PC-3 (cell line): ENCODE data around the gene SNURF. TPM values are rescaled to one million over a fixed set of nuclear protein-coding genes. Genes with fewer than 3 reads are reported as not detected.
"Not testable (repeated sequence)": the region's sequence is repeated elsewhere in the genome, so short reads cannot be mapped to it uniquely, and the experiment has no call there.

ENCODE experiments used
- ATAC-seq: fragments of 200-7000 bp; cut with Tn5 transposase; 2 replicates; pipeline ENCODE4 v1.9.1; 2020; ENCODE audit warnings: mild to moderate bottlenecking, moderate library complexity
- BruUV-seq: library from RNA; stranded (reverse); fragments of 400-500 nt; replicated peaks from 2 replicates; lab custom pipeline; 2021; lab: Mats Ljungman, UMichigan
- CTCF ChIA-PET: fragments of 300-600 bp; sonication (Branson Sonifier 250); formaldehyde crosslinking; loops from one replicate; lab custom pipeline; 2022; ENCODE audit warnings: antibody characterized with exemption; lab: Charles Lee
- POLR2A ChIA-PET: fragments of 300-600 bp; sonication (Branson Sonifier 250); formaldehyde crosslinking; loops from one replicate; lab custom pipeline; 2022; ENCODE audit warnings: antibody characterized with exemption; ENCODE audit not compliant: unreplicated experiment; lab: Charles Lee
- DNase-seq: peaks from one replicate; pipeline ENCODE4 v3.0.0-alpha.2; 2015
- H2AFZ ChIP-seq: fragments of 300-600 bp; sonication (generic); 2 replicates; pipeline ENCODE4 v1.6.0; 2016; ENCODE audit warnings: antibody characterized with exemption, low read length
- H3F3A ChIP-seq: fragments of 300-600 bp; sonication (generic); one replicate; pipeline ENCODE4 v1.6.0; 2017; ENCODE audit warnings: antibody characterized with exemption, low read length, control low read depth, mild to moderate bottlenecking; ENCODE audit not compliant: unreplicated experiment
- H3K27ac ChIP-seq: fragments of 300-600 bp; sonication (generic); 2 replicates; pipeline ENCODE4 v1.5.1; 2016; ENCODE audit warnings: mild to moderate bottlenecking, low read length
- H3K27me3 ChIP-seq: fragments of 300-600 bp; sonication (generic); 2 replicates; pipeline ENCODE4 v1.6.1; 2016; ENCODE audit warnings: low read length, mixed read lengths
- H3K36me3 ChIP-seq: fragments of 300-600 bp; sonication (generic); 2 replicates; pipeline ENCODE4 v1.6.1; 2016; ENCODE audit warnings: low read depth, mixed run types, low read length, mixed read lengths
- H3K4me1 ChIP-seq: fragments of 300-600 bp; sonication (generic); 2 replicates; pipeline ENCODE4 v1.5.1; 2016; ENCODE audit warnings: low read length; ENCODE audit not compliant: insufficient read depth
- H3K4me2 ChIP-seq: fragments of 300-600 bp; sonication (generic); 2 replicates; pipeline ENCODE4 v1.6.0; 2016; ENCODE audit warnings: low read length
- H3K4me3 ChIP-seq: fragments of 300-600 bp; sonication (generic); 2 replicates; pipeline ENCODE4 v1.5.1; 2016; ENCODE audit warnings: mild to moderate bottlenecking, low read length, mixed read lengths
- H3K79me2 ChIP-seq: fragments of 300-600 bp; sonication (generic); 2 replicates; pipeline ENCODE4 v1.6.1; 2017; ENCODE audit warnings: low read length, mixed read lengths
- H3K9ac ChIP-seq: fragments of 300-600 bp; sonication (generic); 2 replicates; pipeline ENCODE4 v1.6.0; 2016; ENCODE audit warnings: mild to moderate bottlenecking, low read length
- H3K9me2 ChIP-seq: fragments of 300-600 bp; sonication (generic); replicated peaks from 2 replicates; pipeline ENCODE4 v1.6.1; 2016; ENCODE audit warnings: mixed run types, low read length, mixed read lengths
- H3K9me3 ChIP-seq: fragments of 300-600 bp; sonication (generic); 2 replicates; pipeline ENCODE4 v1.6.1; 2016; ENCODE audit warnings: low read length, mixed read lengths
- H4K20me1 ChIP-seq: fragments of 300-600 bp; sonication (generic); 2 replicates; pipeline ENCODE4 v1.6.1; 2016; ENCODE audit warnings: low read length, mixed read lengths
- EZH2 ChIP-seq: fragments of 300-600 bp; sonication (generic); IDR thresholded peaks from one replicate; pipeline ENCODE4 v1.6.1; 2017; ENCODE audit warnings: antibody characterized with exemption, mild to moderate bottlenecking, low read length; ENCODE audit not compliant: unreplicated experiment
- EZH2phosphoT487 ChIP-seq: fragments of 300-600 bp; sonication (generic); IDR thresholded peaks from 2 replicates; pipeline ENCODE4 v1.6.1; 2018; ENCODE audit warnings: mild to moderate bottlenecking, antibody characterized with exemption, low read length, borderline replicate concordance
- intact Hi-C: fragments of 100-400 bp; cut with micrococcal nuclease; formaldehyde crosslinking; loops from 2 replicates; pipeline ENCODE4 v1.9.0; 2023
- total RNA-seq: library from RNA; depleted of rRNA; stranded (reverse); fragments of >200 nt; gene quantifications from 2 replicates; pipeline ENCODE4 v1.2.3, GENCODE V29; 2014
- TF ChIP-seq, protein P1 (sequence below): fragments of 300-600 bp; sonication (generic); conservative IDR thresholded peaks from 2 replicates; pipeline ENCODE4 v1.5.1; 2017; ENCODE audit warnings: antibody characterized with exemption, low read depth, mild to moderate bottlenecking, low read length

The SNURF gene
- total RNA-seq, 1 experiment from 2014 or later: 13.1 TPM

- no peaks in the 10 kb centered on the region for H4K20me1 ChIP-seq
- no peak overlapping the region for H3K27ac ChIP-seq
- TF ChIP-seq, protein P1, sequence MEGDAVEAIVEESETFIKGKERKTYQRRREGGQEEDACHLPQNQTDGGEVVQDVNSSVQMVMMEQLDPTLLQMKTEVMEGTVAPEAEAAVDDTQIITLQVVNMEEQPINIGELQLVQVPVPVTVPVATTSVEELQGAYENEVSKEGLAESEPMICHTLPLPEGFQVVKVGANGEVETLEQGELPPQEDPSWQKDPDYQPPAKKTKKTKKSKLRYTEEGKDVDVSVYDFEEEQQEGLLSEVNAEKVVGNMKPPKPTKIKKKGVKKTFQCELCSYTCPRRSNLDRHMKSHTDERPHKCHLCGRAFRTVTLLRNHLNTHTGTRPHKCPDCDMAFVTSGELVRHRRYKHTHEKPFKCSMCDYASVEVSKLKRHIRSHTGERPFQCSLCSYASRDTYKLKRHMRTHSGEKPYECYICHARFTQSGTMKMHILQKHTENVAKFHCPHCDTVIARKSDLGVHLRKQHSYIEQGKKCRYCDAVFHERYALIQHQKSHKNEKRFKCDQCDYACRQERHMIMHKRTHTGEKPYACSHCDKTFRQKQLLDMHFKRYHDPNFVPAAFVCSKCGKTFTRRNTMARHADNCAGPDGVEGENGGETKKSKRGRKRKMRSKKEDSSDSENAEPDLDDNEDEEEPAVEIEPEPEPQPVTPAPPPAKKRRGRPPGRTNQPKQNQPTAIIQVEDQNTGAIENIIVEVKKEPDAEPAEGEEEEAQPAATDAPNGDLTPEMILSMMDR: no peak
- TF ChIP-seq EZH2phosphoT487: no peak
- TF ChIP-seq EZH2: no peak
- no peaks in the 10 kb centered on the region for H3F3A ChIP-seq
- no peak overlapping the region for H3K4me3 ChIP-seq
- no peak overlapping the region for H2AFZ ChIP-seq
- H3K4me1 ChIP-seq: 0 out of 2 replicates have a peak, but pooled peaks cover 4% of the 10 kb centered on the region
- ChIA-PET POLR2A (no interaction called here), CTCF (no interaction called here)
- H3K4me2 ChIP-seq: no peak overlapping the region
- DNase-seq: no peak
- H3K36me3 ChIP-seq: no peaks in the 10 kb centered on the region
- no TSS peak for BruUV-seq
- intact Hi-C loops: no loop called here
- no peak for ATAC-seq
- H3K9ac ChIP-seq: no peak overlapping the region
- H3K27me3 ChIP-seq: no peaks in the 10 kb centered on the region
- no peaks in the 10 kb centered on the region for H3K79me2 ChIP-seq
- H3K9me3 ChIP-seq: no peaks in the 10 kb centered on the region
- H3K9me2 ChIP-seq: no peaks in the 10 kb centered on the region
These were observed 30.6 kb upstream of the SNURF start for GRCh38 chr15:24924153-24924552.

DNA sequence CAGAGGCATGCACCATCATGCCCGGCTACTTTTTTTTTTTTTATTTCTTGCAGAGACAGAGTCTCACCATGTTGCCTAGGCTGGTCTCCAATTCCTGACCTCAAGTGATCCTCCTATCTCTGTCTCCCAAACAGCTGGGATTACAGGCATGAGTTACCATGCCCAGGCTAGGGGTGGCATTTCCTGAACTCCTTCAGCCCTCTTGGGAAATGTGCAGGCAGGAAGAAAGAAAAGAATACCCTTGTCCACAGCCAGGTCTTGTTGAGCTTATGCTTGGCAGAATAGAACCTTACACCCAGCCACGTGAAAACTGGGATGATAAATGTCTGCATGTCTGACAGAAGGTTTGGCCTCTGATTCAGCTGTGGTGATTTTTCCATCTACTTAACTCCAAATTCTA, 30.2 kb upstream of the SNURF start:
- H3F3A ChIP-seq: no peaks in the 10 kb centered on the region
- BruUV-seq: no TSS peak
- H3K9me3 ChIP-seq: no peaks in the 10 kb centered on the region
- no peak overlapping the region for H3K4me3 ChIP-seq
- CTCF ChIA-PET: no interaction called here
- ATAC-seq (no peak), DNase-seq (no peak)
- H3K9me2 ChIP-seq: no peaks in the 10 kb centered on the region
- intact Hi-C loops: no loop called here
- TF ChIP-seq EZH2phosphoT487 (no peak), EZH2 (no peak)
- TF ChIP-seq, protein P1: no peak
- H3K27me3 ChIP-seq: no peaks in the 10 kb centered on the region
- H3K36me3 ChIP-seq: no peaks in the 10 kb centered on the region
- H4K20me1 ChIP-seq: no peaks in the 10 kb centered on the region
- no peak overlapping the region for H3K9ac ChIP-seq
- H3K4me1 ChIP-seq: 0 out of 2 replicates have a peak, but pooled peaks cover 4% of the 10 kb centered on the region
- H3K4me2 ChIP-seq: no peak overlapping the region
- H3K27ac ChIP-seq: no peak overlapping the region
- POLR2A ChIA-PET: no interaction called here
- no peak overlapping the region for H2AFZ ChIP-seq
- H3K79me2 ChIP-seq: no peaks in the 10 kb centered on the region

- CTCF ChIA-PET, H3K4me2 ChIP-seq, H3K9ac ChIP-seq, H3K27ac ChIP-seq, intact Hi-C loops, H3K79me2 ChIP-seq, H3K4me1 ChIP-seq, H3K27me3 ChIP-seq, H3K4me3 ChIP-seq, POLR2A ChIA-PET, ATAC-seq, H3K36me3 ChIP-seq, DNase-seq, H3F3A ChIP-seq, H4K20me1 ChIP-seq, BruUV-seq, H2AFZ ChIP-seq, H3K9me2 ChIP-seq, H3K9me3 ChIP-seq: not testable (repeated sequence)
These were observed 22.7 kb upstream of the SNURF start for GRCh38 chr15:24931874-24932732.
